Measurements from ENCODE around the gene NVL.

DNA sequence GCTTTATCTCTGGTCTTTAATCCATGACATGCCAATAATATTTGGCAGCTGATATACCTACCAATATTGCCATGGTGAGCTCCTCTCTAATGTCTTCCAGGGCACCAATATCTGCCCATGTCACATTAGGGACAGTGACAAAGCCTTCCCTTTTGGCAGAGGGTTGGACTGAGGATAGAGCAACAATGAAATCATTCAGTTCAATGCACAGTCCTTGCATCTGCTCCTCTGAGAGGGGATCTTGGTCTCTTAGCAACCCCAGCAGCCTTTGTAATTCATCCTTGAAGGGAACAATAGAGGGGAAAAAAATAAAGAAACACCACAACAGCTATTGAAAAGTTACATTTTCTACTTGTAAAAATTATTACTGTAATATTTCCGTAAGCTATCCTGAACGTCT is 42.3 kb downstream of the NVL start:
- TF ChIP-seq EZH2 (IDR thresholded peaks at IDR 0.05; ENCODE audit: insufficient read depth, low read length): no peak
- TF ChIP-seq, protein P1, sequence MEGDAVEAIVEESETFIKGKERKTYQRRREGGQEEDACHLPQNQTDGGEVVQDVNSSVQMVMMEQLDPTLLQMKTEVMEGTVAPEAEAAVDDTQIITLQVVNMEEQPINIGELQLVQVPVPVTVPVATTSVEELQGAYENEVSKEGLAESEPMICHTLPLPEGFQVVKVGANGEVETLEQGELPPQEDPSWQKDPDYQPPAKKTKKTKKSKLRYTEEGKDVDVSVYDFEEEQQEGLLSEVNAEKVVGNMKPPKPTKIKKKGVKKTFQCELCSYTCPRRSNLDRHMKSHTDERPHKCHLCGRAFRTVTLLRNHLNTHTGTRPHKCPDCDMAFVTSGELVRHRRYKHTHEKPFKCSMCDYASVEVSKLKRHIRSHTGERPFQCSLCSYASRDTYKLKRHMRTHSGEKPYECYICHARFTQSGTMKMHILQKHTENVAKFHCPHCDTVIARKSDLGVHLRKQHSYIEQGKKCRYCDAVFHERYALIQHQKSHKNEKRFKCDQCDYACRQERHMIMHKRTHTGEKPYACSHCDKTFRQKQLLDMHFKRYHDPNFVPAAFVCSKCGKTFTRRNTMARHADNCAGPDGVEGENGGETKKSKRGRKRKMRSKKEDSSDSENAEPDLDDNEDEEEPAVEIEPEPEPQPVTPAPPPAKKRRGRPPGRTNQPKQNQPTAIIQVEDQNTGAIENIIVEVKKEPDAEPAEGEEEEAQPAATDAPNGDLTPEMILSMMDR (IDR thresholded peaks at IDR 0.05; ENCODE audit: insufficient read depth, low read depth, low read length): no peak

Measured in astrocyte (in vitro differentiated cells and primary cell).